G401.6 (cell line): ENCODE measurements around the gene MRPS34.

ENCODE experiments used
- FAIRE-seq: peaks from 2 replicates; lab custom pipeline; 2012; peaks lifted over from hg19 to GRCh38; lab: Jason Lieb, UNC

MRPS34 gene

GRCh38 chr16:1781254-1781653 is 8.3 kb upstream of the MRPS34 start:
- FAIRE-seq = no peak

GRCh38 chr16:1780677-1781072 is 7.7 kb upstream of the MRPS34 start:
- FAIRE-seq = no peak

- no peak for FAIRE-seq
Measured at GRCh38 chr16:1779741-1780676, 7.1 kb upstream of the MRPS34 start.

DNA sequence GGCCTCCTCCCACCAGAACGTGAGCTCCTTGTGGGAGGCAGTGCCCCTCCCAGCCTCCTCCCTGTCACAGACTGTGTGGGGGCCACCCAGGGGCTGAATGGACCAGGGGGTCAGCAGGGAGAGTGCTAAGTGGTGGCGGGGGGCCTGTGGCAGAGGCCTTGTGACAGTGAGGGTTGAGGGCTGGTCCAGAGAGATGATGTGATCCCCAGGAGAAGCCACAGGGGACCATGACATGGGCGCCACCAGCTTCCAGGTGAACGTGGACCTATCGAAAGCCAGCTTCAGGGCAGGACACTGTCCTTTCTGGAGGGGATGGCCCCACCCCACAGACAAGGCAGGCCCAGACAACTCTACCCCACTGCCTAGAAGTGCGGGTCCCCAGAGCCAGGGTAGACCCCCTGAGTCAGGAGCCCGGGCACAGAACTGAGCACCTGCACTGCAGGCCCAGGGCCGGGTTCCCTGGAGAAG is 6.3 kb upstream of the MRPS34 start:
- no peak for FAIRE-seq

GRCh38 chr16:1778200-1779179 is 5.6 kb upstream of the MRPS34 start:
- no peak for FAIRE-seq

GRCh38 chr16:1777375-1778199 is 4.7 kb upstream of the MRPS34 start:
- no peak for FAIRE-seq

DNA sequence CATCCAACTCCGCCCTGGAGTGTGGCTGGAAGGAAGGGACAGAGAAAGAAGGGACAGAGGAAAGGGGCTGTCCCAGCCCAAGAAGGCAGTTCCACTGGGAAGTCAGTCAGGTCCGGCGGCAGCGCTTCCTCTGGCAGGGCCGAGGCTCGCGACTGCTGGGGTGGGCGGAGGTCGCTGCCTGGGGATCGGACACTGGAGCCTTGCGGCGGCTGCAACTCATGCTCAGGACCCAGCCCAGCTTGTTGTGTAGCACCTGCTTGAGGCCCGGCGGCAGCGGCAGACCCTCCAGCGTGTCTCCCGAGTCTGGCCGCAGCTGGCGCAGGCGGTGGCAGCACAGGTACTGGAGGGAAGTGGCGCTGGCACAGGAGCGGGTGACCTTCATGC is 4.0 kb upstream of the MRPS34 start:
- no peak for FAIRE-seq

DNA sequence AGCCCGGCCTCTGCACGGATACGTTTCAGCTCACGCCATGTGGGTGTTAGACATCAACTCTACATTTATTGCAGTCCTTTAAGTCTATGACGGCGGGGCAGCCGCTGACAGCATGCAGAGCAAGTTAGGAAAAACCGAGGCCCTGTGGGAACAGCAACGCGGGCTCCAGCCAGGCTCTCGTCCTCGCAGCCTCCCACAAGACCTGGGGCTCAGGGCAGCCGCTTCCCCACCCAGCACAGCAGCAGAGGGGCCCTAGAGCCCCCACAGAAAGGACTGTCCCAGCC is 3.7 kb upstream of the MRPS34 start:
- no peak for FAIRE-seq

GRCh38 chr16:1775846-1776671 is 3.1 kb upstream of the MRPS34 start:
- no peak for FAIRE-seq

- no peak for FAIRE-seq
Measured at GRCh38 chr16:1775006-1775845, 2.3 kb upstream of the MRPS34 start.

DNA sequence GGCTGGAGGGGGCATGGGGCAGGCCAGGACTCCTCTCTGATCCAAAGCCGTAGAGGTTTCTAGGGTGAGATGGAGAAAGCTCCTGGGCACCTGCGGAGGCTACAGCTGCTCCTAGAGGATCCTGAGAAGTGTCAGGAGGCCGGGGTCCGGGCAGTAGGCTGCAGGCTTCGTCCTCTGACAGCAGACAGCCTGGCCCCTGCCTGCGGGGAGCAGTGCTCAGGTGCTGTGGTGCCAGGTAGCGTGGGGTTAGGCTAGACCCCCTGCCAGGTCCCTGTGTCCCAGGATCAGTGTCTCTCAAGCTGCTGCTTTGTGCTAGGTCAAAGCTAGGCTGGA is 1.5 kb upstream of the MRPS34 start:
- no peak for FAIRE-seq

- no peak for FAIRE-seq
Measured at GRCh38 chr16:1773703-1774447, 941 bp upstream of the MRPS34 start.

- no peak for FAIRE-seq
Measured at GRCh38 chr16:1772362-1772907, 499 bp downstream of the MRPS34 start, which contains the start of gene EME2. Gene EME2, plus strand, starts transcription at chr16:1772810. Its CDS starts 418 bp downstream, at chr16:1773228.

DNA sequence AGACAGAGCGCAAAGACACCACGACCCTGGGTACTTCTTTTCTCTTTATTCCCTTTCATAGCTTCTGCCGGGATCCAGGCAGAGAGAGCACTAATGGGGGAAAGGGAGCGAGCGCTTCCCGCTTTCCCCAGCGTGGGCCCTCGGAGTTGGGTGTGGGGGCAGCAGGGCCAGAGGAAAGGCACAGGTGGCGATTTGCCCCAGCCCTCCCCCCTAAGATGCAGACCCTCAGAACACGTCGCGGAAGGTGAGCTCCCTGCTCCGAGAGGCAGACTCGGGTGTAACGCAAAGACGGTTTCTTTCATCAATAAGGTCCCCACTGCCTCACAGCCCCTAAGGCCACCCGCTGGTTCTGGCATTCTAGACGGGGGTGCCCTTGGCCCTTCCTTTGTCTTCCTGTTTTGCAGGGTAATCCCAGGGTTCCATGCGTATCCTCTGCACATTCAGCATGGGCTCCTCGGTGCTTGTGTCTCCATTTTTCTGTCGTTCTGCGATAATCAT is 1.0 kb downstream of the MRPS34 start:
- FAIRE-seq = no peak

- no peak for FAIRE-seq
Measured at GRCh38 chr16:1771188-1771863, 1.6 kb downstream of the MRPS34 start, which contains the start of gene NME3. Gene NME3, minus strand, starts transcription at chr16:1771543. Its CDS starts 9 bp downstream, at chr16:1771534.

- FAIRE-seq = no peak
Measured at GRCh38 chr16:1770328-1771187, 2.4 kb downstream of the MRPS34 start.
